ENCODE measurements around the gene AKAP6.

The AKAP6 gene

GRCh38 chr14:32611752-32612151, 282.7 kb downstream of the AKAP6 start:
- Mint-ChIP-seq H3K27me3 (ENCODE audit: low read depth) (no peaks in the 10 kb centered on the region), H3K27ac (no peak overlapping the region), H3K4me1 (no peaks in the 10 kb centered on the region), H3K36me3 (ENCODE audit: low read depth) (no peaks in the 10 kb centered on the region), H3K4me3 (no peak overlapping the region), H3K9me3 (peaks cover 3% of the 10 kb centered on the region)
- TF ChIP-seq, protein P1, sequence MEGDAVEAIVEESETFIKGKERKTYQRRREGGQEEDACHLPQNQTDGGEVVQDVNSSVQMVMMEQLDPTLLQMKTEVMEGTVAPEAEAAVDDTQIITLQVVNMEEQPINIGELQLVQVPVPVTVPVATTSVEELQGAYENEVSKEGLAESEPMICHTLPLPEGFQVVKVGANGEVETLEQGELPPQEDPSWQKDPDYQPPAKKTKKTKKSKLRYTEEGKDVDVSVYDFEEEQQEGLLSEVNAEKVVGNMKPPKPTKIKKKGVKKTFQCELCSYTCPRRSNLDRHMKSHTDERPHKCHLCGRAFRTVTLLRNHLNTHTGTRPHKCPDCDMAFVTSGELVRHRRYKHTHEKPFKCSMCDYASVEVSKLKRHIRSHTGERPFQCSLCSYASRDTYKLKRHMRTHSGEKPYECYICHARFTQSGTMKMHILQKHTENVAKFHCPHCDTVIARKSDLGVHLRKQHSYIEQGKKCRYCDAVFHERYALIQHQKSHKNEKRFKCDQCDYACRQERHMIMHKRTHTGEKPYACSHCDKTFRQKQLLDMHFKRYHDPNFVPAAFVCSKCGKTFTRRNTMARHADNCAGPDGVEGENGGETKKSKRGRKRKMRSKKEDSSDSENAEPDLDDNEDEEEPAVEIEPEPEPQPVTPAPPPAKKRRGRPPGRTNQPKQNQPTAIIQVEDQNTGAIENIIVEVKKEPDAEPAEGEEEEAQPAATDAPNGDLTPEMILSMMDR (IDR thresholded peaks at IDR 0.05; ENCODE audit: unreplicated experiment in 3 of 3) = no peak

GRCh38 chr14:32618991-32619390, 289.9 kb downstream of the AKAP6 start:
- H3K36me3 Mint-ChIP-seq (ENCODE audit: low read depth) = no peaks in the 10 kb centered on the region
- no peaks in the 10 kb centered on the region for H3K4me1 Mint-ChIP-seq
- TF ChIP-seq, protein P1 (IDR thresholded peaks at IDR 0.05; ENCODE audit: unreplicated experiment in 3 of 3) = no peak
- no peak overlapping the region for H3K4me3 Mint-ChIP-seq
- peaks cover 18% of the 10 kb centered on the region for H3K9me3 Mint-ChIP-seq
- H3K27me3 Mint-ChIP-seq (ENCODE audit: low read depth) = peaks cover 4% of the 10 kb centered on the region
- no peak overlapping the region for H3K27ac Mint-ChIP-seq

GRCh38 chr14:32620303-32620702, 291.2 kb downstream of the AKAP6 start:
- Mint-ChIP-seq H3K27me3 (ENCODE audit: low read depth) (peaks cover 4% of the 10 kb centered on the region), H3K27ac (no peak overlapping the region), H3K9me3 (peaks cover 16% of the 10 kb centered on the region), H3K4me1 (no peaks in the 10 kb centered on the region), H3K36me3 (ENCODE audit: low read depth) (no peaks in the 10 kb centered on the region), H3K4me3 (no peak overlapping the region)
- TF ChIP-seq, protein P1 (IDR thresholded peaks at IDR 0.05; ENCODE audit: unreplicated experiment in 3 of 3) = no peak

DNA sequence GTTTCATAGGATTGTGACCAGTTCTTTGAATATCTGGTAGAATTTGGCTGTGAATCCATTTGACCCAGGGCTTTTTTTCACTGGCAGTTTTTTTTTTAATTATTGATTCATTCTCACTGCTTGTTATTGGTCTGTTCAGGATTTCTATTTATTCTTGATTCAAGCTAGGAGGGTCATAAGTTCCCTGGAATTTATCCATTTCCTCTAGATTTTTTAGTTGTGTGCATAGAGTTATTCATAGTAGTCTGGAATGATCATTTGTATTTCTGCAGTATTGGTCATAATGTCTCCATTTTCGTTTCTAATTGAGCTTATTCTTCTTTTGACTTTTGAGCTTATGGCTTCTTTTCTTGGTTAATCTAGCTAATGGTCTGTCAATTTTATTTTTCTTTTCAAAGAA, 291.6 kb downstream of the AKAP6 start:
- TF ChIP-seq, protein P1 (IDR thresholded peaks at IDR 0.05; ENCODE audit: unreplicated experiment in 3 of 3) = no peak
- no peaks in the 10 kb centered on the region for H3K4me1 Mint-ChIP-seq

DNA sequence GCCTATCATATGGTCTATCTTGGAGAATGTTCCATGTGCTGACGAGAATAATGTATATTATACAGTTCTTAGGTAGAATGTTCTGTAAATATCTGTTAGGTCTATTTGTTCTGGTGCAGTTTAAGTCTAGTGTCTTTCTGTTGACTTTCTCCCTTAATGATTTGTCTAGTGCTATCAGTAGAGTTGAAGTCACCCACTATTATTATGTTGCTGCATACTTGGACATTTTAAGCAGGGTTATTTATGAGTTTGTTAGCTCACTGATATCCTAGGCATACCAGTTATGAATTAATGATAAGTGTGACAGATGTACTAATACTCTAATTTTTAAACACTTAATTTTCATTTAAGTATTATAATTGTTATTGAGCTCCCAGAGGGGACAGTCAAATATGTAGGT, 292.5 kb downstream of the AKAP6 start:
- Mint-ChIP-seq H3K4me3 (no peak overlapping the region), H3K9me3 (peaks cover 16% of the 10 kb centered on the region), H3K27me3 (ENCODE audit: low read depth) (peaks cover 4% of the 10 kb centered on the region), H3K36me3 (ENCODE audit: low read depth) (no peaks in the 10 kb centered on the region), H3K27ac (no peak overlapping the region), H3K4me1 (no peaks in the 10 kb centered on the region)
- TF ChIP-seq, protein P1 (IDR thresholded peaks at IDR 0.05; ENCODE audit: unreplicated experiment in 3 of 3) = no peak

More for the DNA sequence above, 291.6 kb downstream of the AKAP6 start:
- Mint-ChIP-seq H3K4me3 (no peak overlapping the region), H3K9me3 (peaks cover 16% of the 10 kb centered on the region), H3K36me3 (ENCODE audit: low read depth) (no peaks in the 10 kb centered on the region), H3K27me3 (ENCODE audit: low read depth) (peaks cover 4% of the 10 kb centered on the region), H3K27ac (no peak overlapping the region)

DNA sequence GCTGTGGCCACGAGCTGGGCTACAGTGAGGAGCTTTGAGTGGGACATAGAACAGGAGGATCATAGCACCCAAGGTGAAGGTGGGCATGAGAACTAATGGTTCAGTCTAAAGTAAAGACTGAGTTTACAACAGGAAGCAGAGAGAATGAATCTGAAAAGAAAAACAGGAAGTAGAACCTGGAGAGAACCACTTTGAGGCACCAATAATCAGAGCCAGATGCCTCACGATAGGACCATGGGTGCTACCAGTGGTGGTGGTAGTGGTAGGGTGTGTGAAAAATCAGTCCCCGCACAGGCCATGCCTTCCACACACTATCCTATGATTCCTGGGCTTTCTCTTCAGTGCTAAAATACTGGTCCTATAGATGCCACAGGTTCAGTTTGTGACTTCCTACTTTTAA, 293.6 kb downstream of the AKAP6 start:
- Mint-ChIP-seq H3K4me3 (no peak overlapping the region), H3K4me1 (no peaks in the 10 kb centered on the region), H3K27me3 (ENCODE audit: low read depth) (peaks cover 4% of the 10 kb centered on the region), H3K9me3 (peaks cover 11% of the 10 kb centered on the region), H3K36me3 (ENCODE audit: low read depth) (no peaks in the 10 kb centered on the region), H3K27ac (no peak overlapping the region)
- TF ChIP-seq, protein P1 (IDR thresholded peaks at IDR 0.05; ENCODE audit: unreplicated experiment in 3 of 3) = no peak
